Measurements from ENCODE around the gene POC1A.
"Not testable (repeated sequence)": the region's sequence is repeated elsewhere in the genome, so short reads cannot be mapped to it uniquely, and the experiment has no call there.

POC1A gene

GRCh38 chr3:52041118-52041731 lies 113.0 kb downstream of the POC1A start:
- no peak for DNase-seq

DNA sequence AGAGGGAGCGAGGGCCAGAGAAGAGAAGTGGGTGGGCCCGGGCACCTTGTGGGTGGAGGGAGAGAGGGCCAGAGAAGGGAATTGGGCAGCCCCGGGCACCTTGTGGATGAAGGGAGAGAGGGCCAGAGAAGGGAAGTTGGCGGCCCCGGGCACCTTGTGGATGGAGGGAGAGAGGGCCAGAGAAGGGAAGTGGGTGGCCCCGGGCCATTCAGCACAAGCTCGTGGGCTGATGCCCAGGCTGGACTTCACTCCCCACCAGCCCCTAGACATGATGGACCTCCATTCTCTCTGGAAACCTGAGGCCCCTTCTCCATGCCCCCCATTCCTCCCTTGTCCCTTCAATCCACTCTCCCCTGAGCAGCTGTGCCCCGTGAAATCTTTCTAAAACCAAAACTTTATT lies 113.6 kb downstream of the POC1A start:
- DNase-seq = no peak

DNA sequence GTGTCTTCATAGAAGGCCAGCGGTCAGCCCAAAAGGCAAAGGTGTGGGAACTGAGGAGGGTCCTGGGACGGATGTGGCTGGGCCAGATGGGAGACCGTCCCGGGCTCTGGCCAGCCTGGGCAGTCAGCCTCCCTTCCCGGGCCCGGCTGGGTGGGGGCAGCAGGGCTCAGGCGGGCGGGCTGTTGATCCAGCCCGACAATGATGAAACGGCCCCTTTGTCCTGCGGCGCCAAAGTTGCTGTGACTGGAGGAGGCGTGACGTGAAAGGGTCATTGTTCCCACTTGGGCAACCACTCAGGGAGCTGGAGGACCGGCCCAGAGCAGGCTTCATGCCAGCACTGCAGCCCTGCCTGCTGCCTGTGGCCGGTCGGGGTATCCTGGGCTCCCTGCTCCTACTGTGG lies 114.4 kb downstream of the POC1A start:
- DNase-seq = no peak

GRCh38 chr3:52039426-52039825 lies 114.8 kb downstream of the POC1A start:
- no peak for DNase-seq

GRCh38 chr3:52038227-52038626 lies 116.0 kb downstream of the POC1A start:
- no peak for DNase-seq

DNA sequence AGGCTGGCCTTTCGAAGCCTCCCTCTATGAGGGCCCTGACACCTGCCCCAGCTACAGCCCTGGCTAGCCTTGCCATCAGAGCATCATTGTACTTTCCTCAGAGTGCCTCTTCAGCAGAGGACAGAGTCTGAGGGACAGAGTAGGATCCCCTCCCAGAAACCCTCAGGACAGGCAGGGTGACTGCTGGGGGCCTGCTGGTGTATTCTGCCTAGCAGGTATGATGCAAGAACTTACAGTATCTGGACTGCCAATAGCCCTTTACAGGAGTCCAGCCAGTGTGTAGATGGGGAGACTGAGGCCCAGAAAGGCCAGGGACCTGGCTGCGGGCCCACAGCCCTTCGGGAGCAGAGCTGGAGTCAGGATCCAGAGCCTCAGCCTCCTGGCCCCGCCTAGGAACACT lies 116.9 kb downstream of the POC1A start:
- no peak for DNase-seq

DNA sequence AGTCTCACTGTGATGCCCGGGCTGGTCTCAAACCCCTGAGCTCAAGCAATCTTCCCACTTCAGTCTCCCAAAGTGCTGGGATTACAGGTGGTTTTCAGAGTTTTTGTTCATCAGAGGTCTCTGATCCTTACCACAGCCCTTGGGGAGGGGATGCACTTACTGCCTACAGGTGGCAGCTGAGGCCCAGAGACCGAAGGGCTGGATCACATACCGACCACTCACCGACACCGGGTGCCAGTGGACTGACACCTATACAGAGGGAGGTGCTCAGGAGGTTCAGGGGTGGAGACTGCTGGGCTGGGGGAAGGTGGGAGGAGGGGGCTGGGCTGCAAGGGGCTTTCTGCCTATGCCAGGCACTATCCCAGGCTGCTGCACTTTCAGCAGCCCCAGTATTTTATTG lies 117.4 kb downstream of the POC1A start:
- DNase-seq = no peak

GRCh38 chr3:52036222-52036694 lies 118.0 kb downstream of the POC1A start:
- DNase-seq = no peak

DNA sequence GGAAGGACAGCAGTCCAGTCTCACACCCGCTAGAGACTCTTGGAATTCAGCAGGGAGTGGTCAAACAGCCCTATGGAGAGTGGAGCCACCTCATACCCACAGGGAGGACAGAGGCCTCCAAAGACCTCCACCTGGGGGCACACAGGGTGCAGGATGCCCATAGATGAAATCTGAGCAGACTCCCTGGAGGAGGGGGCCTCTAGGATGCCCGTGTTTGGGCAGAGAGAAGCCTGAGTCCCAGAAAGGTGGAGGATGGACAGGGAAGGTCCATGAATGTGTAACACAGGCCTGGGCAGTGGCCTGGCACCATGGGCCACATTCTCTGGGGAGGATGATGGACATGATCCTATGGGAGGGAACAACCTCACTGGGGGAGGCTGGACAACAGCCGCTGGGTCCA lies 119.6 kb downstream of the POC1A start:
- no peak for DNase-seq

GRCh38 chr3:52034212-52034611 lies 120.0 kb downstream of the POC1A start:
- DNase-seq = no peak

DNA sequence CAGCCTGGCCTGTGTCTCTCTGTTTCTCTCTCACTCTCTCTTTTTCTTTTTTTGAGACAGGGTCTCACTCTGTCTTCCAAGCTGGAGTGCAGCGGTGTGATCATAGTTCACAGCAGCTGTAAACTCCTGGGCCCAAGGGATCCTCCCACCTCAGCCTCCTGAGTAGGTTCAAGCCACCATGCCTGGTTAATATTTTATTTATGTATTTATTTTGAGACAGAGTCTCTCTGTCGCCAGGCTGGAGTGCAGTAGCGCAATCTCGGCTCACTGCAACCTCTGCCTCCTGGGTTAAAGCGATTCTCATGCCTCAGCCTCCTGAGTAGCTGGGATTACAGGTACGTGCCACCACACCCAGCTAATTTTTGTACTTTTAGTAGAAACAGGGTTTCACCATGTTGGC lies 120.5 kb downstream of the POC1A start:
- DNase-seq = not testable (repeated sequence)

- DNase-seq = no peak
Observed at GRCh38 chr3:52032702-52033408, 121.4 kb downstream of the POC1A start.

- DNase-seq = no peak
Observed at GRCh38 chr3:52031896-52032295, 122.3 kb downstream of the POC1A start.

- no peak for DNase-seq
Observed at GRCh38 chr3:52030714-52031310, 123.4 kb downstream of the POC1A start.

DNA sequence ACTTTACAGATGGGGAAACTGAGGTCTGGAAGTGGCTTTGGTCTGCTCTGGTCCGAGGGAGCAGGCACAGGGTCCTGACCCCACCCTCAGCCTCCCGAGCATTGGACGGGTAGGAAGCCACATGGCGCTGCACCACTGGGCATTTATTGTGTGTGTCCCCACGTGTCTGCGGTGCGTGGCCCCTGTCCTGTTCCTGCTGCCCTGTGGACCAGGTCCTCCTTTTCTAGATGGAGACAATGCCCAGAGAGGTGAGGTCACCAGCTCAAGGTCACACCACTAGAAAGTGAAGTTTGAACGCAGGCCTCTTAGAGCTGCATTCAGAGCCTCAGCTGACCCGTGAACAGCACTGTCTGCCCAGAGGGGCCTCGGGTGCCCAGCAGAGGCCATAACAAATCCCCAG lies 124.7 kb downstream of the POC1A start:
- DNase-seq = no peak

DNA sequence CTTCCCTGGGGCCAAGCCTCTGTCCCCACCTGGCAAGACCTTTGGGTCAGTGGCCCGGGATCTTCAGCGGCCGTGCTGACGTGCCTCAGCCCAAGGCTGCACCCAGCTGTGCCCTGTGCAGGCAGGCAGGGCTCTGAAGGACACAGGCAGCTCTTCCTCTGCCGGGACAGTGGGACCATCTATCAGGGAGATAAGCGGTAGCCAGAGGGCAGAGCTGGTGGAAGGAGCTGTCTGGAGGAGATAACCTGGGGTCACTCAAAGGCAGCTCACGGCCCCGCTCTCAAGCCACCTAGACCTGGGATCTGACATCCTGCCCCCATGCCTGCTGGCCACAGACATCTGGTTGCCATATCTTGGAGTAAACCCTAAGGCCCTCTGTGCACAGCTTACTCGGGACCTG lies 125.2 kb downstream of the POC1A start:
- no peak for DNase-seq

- no peak for DNase-seq
Observed at GRCh38 chr3:52028572-52028971, 125.7 kb downstream of the POC1A start.

- no peak for DNase-seq
Observed at GRCh38 chr3:52026041-52026440, 128.2 kb downstream of the POC1A start.

GRCh38 chr3:52025453-52025852 lies 128.8 kb downstream of the POC1A start:
- DNase-seq = no peak

All from activated CD4-positive, alpha-beta T cell treated with anti-CD3 and anti-CD28 coated beads for 1 hour (primary cell).